HG02973 (cell line): Measurements from ENCODE around the gene SLC22A2.

Experiments
- ATAC-seq: cut with Tn5 transposase; IDR thresholded peaks from one replicate; pipeline ENCODE4 v1.9.1; 2021; ENCODE audit warnings: moderate library complexity; ENCODE audit not compliant: unreplicated experiment

The SLC22A2 gene

DNA sequence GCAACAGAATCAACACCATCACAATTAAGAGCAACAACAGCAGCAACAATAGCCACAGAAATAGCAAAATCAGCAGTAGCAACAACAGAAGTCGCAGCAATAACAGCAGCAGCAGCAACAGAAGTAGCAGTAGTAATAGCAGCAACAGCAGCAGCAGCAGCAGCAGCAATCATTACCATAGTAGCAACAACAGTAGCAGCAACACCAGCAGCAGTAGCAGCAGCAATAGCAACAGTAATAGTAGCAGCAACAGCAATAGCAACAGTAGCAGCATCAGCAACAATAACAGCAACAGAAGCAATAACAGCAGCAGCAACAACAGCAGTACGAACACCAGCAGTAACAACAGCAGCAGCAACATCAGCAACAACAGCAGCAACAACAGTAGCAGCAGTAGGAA, 39.8 kb downstream of the SLC22A2 start:
- no peak for ATAC-seq

DNA sequence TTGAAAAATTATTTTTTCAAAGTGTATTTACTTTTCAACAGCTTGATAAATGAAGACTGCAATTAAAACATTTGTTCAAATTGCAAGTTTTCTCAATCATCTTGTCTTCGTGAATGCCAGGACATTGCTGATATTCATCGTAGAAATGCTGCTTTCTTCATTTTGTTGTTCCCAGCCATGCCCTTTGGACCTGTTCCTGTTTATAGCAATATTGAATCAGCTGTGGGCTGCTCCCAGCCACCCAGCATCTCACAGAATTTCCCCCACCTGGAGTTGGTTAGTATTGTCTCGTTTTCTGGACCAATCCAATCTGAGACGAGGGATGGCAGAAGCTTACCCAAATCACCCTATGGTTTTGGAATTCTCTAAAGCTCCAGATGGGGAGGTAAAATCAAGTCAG, 40.8 kb downstream of the SLC22A2 start:
- no peak for ATAC-seq

DNA sequence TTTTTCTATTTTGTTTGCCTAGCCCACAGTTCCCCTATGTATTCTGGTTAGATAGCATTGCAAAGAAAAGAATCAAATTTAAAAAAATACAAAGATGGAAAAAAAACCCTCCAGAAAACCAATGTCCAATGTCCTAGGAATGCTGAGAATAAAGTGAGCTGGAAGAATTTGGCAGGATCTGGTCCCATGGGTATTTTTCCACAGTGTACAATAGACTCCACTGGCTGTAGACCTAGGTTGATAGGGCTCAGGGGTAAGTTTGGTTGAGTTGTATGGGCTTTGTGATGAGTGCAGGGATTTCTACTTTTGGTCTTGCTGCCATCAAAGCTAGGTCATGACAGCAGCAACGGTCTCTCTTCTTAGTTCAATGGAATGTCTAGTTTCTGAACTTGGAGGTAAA, 41.5 kb downstream of the SLC22A2 start:
- ATAC-seq: no peak

DNA sequence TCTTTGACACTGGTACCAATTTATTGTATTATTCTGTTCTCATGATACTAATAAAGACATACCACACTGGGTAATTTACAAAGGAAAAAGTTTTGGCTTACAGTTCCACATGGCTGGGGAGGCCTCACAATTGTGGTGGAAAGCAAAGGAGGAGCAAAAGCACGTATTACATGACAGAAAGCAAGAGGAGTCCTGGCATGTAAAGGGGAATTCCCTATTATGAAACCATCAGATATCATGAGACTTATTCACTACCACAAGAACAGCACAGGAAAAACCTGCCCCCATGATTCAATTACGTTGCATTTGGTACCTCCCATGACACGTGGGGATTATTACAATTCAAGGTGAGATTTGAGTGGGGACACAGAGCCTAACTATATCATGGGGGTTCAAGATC, 43.4 kb downstream of the SLC22A2 start:
- no peak for ATAC-seq

DNA sequence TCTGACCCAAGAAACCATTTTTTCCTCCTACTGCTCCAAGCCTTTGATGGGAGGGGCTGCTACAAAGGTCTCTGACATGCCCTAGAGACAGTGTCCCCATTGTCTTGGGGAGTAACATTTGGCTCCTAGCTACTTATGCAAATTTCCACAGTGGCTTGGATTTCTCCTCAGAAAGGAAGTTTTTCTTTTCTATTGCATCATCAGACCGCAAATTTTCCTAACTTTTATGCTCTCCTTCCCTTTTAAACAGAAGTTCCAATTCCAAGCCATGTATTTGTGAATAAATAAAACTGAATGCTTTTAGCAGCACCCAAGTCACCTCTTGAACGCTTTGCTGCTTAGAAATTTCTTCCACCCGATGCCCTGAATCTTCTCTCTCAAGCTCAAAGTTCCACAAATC, 51.0 kb downstream of the SLC22A2 start:
- ATAC-seq: no peak

DNA sequence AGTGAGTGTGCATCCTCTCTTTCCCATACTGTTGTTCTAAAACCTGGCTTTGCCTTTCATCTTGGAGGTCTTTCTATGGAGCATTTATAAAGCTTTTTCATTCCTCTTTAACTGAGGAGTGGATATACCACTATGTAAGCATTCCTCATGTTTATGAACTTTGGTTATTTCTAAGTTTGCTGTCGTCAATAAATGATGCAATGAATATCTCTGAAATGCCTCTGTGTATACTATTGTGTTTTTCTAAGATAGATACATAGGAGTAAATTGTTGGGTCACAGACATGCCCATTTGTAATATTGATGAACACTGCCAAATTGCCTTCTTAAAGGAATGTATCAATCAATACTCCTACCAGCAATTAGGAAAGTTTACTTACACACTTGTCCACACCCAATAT, 53.9 kb downstream of the SLC22A2 start:
- no peak for ATAC-seq

DNA sequence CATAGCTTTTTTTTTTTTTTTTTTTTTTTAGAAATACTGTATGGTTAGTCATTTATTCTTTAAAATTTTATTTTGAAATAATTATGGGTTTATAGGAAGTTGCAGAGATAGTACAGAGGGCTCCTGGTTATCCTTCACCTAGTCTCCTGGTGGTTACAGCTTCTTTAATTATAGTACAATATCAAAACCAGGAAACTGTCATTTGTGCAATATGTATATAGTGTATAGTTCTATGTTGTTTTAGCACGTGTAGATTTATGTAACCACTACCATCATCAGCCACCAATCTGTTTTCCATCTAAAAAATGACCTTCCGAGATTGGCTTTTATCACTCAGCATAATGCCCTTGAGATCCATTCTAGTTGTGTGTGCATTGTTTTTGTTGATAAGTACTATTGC, 54.7 kb downstream of the SLC22A2 start:
- no peak for ATAC-seq

DNA sequence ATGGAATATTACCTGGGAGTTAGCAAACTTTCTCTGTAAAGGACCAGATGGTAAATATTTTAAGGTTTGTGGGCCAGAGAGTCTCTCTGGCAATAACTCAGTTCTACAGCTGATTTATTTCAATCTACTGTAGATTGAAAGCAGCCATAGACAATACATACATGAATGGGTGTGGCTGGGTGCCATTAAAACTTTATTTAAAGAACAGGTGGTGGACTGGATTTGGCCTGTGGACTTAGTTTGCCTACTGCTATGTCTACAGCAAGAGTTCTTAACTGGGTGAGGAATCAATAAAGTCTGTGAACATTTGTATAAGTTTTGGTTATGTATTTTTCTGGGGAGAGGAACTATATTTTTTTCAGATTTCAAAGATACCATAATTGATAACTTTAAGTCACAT, 55.1 kb downstream of the SLC22A2 start:
- ATAC-seq: no peak

DNA sequence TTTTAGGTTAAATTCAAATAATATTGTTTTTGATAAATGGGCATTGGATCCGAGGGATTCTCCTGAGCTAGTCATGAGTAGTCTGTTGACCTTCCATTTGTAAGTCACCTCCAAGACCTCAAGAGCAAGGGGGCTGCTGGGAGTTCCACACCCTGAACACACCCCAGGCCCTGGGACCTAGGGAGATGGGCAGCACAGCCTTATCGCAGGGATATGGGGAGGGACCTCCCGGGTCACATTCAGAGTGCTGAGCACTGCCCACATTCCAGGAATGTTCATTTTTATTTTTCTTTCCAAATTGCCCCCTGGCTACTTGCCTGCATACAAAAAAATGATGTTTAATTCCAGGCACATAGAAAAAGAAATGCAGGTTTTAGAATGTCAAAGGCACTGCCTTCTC, 55.5 kb downstream of the SLC22A2 start:
- ATAC-seq: no peak

DNA sequence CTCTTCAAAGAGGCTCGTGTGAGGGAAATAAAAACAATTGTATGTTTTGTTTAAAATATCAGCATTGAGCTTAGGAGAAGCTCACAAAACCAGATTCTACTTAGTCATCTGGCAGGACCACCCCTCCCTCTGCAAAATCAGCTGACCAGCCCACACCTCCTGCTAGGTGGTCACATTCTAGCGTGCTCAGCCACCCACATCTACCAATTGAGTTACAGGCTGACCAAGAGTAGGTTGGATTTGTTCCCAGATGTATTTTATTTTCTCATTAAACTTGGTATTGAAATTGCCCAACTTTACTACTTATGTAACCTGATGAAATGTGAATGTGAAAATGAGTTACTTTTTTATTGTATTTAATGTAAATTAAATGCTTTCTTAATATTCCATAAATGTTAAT, 56.2 kb downstream of the SLC22A2 start:
- no peak for ATAC-seq

DNA sequence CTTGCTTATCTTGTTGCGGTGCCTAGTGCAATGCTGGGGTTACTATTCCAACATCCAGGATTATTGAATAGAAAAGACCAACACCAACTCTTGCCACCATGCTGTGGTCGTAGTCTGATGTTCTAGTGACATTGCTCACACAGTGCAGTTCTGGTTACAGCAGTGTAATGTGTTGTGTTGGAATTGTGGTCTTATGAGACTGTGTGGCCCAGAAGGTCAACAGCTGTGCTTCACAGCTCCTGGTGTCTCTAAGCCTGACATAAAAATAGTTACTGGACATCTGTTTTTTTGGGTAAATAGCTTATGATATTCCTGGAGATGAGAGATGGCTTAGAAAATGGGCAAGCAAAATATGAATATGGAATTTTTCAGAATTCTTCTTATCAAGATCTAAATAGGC, 57.6 kb downstream of the SLC22A2 start:
- ATAC-seq: no peak

DNA sequence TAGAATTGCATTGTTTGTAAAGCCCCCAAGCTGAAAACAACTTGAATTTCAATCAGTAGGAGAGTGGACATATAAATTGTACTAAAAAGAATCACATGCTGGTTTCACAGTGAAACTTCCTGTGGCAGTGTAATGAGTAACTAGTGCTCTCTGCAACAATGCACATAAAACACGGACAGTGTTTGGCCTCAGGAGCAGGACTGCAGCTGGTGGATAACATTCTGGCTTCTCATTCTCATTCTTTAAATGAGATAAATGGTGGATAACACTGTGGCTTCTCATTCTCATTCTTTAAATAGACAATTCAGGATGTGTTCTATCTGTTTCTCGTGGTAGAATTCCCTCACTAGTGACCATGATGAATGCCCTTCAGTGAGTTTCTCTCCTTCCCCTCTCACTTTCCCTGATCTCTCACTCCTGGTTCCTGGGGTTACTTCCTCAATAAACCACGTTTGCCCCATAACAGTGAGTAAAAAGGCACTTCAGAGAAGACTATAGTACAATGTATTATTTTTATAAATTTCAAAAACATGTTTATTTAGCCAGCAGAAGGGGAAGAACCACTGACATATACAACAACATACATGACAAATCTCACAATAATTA, 59.9 kb downstream of the SLC22A2 start:
- peak; percentile 91 for ATAC-seq

DNA sequence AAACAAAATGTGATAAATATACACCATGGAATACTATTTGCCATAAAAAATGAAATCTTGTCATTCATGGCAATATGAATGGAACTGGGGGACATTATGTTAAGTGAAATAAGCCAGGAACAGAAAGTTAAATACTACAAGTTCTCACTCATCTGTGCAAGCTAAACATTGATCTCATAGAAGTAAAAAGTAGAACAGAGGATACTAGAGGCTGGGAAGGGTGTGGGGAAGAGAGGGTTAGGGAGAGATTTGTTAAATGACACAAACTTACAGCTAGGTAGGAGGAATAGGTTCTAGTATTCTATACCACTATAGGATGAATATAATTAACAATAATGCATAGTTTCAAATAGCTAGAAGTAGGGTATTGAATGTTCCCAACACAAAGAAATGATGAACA, 61.0 kb downstream of the SLC22A2 start:
- ATAC-seq: no peak

DNA sequence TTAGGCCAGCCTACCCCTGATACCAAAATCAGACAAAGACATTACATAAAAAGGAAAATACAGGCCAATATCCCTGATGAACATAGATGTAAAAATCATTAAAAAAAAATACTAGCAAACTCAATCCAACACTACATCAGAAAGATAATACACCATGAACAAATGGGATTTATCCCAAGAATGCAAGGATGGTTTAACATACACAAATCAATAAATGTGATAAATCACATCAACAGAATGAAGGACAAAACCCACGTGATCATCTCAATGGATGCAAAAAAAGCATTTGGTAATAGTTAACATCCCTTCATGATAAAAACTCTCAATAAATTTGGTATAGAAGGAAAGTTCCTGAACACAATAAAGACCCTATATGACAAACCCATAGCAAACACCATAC, 63.8 kb downstream of the SLC22A2 start:
- no peak for ATAC-seq

DNA sequence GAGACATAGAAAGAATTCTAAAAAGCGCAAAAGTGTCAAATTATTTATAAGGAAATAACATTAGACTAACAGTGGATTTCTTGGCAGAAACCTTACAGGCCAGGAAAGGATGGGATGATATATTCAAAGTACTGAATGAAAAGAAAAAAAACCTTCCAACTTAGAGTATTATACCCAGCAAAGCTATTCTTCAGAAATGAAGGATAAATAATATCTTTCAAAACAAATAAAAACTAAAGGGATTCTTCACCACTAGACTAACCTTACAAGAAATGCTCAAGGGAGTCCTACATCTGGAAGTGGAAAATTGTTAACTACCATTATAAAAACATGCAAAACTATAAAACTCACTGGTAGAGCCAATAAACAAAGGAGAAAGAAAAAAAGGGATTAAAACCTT, 65.8 kb downstream of the SLC22A2 start:
- ATAC-seq: no peak

DNA sequence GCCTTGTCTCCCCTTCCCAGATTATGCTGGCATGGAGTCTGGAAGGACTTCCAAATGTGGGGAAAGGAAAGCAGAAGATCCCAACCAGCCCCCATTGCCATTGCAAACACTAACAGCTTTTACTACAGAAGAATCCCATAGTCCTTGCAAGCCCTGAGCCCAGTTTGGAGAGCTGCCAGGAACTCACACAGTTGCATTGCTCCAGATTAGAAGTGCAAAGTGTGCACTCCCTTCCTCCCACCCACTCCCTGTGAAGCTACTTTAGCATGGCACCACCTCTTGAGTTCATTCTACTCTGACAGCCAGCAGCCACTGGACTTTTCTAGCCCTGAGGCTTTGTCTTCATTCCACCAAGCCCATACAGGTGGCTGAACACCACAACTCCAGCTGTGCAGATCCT, 67.6 kb downstream of the SLC22A2 start:
- ATAC-seq: no peak

DNA sequence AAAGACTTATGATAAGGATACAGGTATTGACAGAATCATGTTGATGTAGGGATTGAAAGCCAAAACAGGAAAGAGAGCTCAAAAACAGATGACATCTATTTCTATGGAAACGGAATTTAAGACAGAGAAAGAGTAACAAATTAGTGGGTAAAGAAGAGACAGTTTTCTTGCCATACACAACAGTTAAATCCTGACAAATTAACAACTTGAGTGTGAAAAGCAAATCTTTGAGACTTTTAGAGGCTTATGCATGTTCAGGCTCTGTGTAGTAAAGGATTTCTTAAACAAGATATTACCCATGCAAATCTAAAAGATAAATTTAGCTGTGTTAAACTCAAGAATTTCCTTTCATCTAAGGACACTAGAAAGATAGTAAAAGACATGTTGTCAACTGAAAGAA, 68.5 kb downstream of the SLC22A2 start:
- no peak for ATAC-seq

DNA sequence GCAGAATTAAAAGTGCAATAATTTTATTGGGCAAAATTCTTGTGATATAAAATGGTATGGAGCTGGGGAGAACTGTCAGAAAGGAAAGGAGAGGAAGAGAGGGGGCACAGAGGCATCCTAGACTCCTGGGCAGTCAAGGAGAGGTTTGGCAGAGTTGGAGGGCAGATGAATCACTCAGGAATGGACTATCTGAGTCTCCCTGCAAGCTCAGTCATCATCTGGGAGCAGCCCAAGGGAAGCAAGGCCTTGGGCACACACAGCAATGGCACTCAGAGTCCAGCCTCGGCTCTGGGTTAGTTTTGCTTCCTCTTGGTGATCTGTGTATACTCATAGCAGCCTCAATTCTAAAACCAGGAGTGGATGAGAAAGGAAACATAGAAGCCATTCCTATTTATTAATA, 69.8 kb downstream of the SLC22A2 start:
- no peak for ATAC-seq

DNA sequence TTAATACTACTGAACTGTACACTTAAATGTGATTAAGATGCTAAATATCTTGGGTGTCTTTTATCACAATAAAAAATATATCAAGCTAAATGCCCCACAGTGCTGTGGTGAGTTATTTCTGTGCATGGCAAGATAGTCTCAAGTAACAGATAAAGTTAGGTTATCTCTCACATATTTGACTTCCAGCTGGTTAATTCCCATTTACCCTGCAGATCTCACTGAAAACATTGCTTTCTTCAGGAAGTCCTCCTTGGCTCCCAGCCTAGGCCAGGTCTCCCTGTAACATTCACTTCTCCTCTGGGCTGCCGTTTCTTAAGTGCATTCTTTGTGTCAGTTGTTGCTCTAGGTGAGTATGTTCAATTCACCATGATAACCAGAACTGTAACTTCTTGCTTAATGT, 77.9 kb downstream of the SLC22A2 start:
- no peak for ATAC-seq

DNA sequence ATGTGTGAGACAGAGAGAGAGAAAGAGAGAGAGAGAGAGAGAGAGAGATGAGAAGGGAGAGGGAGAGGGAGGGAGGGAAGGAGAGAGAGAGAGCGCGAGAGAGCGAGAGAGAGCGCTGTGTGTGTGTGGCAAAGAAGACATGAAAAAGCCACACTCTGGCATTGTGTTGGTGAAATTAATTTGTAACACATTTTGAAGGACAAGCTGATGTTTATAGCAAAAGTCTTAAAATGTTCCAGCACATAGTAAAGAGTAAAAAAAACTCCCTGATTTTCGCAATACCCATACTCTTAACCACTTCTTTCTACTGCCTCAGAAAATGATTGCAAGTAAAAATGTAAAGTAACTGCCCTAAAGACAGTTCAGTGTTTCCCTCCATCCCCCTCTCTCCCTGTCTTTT, 80.3 kb downstream of the SLC22A2 start:
- ATAC-seq: no peak

DNA sequence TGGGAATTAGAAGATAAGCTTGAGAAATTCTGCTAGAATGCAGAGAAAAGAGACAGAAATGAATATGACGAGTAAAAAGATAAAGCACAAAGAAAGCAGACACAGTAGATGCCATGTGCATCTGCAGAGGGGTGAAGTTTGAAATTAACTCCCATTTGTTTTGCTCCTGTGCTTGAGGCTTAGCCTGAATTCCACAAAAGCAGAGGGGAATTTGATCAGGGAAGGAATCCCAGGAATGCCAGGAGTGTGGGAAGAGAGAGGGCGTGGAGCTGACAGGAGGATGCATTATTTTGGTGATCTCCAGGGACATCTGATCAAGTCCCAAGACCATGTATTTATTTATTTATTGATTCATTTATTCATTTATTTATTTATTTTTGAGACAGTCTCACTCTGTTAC, 81.4 kb downstream of the SLC22A2 start:
- no peak for ATAC-seq

DNA sequence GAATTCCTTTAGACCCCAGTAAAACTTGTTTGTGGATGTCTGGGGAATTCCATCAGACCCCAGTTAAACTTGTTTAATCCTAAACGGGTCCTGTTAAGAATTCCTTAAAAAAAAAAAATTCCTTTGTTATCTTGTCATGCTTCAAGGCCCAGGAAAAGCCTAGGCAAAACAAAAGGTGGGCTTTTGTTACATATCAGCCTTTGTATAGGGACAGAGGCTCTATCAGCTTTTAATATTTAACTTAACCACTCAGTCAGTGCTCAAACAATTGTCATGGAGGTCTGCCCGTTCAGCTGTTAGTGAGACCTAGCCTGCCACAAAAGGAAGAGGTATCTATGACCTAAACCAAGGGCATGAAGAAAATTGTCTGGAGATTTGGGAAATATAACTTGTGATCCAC, 83.9 kb downstream of the SLC22A2 start:
- no peak for ATAC-seq

DNA sequence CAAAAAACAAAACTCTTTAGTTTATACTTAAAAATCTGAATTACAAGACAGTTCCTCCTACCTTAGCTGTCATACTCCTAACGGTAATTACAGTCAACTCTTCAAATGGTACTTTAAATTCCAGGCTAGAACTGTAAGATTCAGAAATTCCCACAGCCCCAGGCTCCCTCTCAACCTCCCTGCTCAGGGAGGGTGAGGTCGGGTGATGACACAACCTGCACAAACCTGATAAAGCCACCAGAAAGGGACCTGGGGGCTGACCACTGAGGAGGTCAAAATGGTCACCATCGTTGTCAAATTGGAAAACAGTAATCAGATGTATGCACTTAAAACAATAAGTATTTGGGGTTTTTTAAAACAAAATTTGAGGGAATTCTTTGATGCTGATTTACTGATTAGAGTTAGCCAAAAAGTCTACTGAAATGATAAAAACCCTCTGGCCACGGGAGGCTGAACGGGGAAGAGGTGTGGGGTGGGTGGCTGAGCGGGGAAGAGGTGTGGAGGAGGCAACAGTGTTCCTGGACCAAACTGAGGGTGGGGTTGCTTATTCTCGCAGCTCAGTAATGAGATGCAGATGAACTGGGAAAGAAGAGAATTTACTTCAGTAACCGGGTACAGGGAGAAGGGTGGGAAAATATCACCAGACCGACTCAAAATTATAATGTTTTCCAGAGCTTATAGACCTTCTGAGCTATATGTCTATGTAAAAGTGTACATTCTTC, 84.7 kb downstream of the SLC22A2 start:
- ATAC-seq: no peak
